Fibroblast of lung (primary cell): ENCODE results near the gene GPR156.

Experiments used
- CTCF ChIP-seq, 2 donors: IDR thresholded peaks in 1 of 2; conservative IDR thresholded peaks in 1 of 2; 1 replicate in 1 of 2; 2 replicates in 1 of 2; pipeline ENCODE4 v1.5.1; 2011 to 2012; ENCODE audit warnings: low read length in 2 of 2, control low read depth in 1 of 2, inconsistent platforms in 1 of 2, low read depth in 1 of 2, mild to moderate bottlenecking in 1 of 2
- EZH2 ChIP-seq: IDR thresholded peaks from 2 replicates; pipeline ENCODE4 v1.5.1; 2012; ENCODE audit warnings: low read length, control low read depth, mild to moderate bottlenecking; ENCODE audit errors: missing control alignments

- TF ChIP-seq EZH2 (no peak), CTCF (conservative IDR thresholded peaks at IDR 0.05 in 1 of 2, IDR thresholded peaks at IDR 0.05 in 1 of 2; ENCODE audit: low read depth in 1 of 2, low read length in 2 of 2) (no peak)
These were observed 110.0 kb downstream of the GPR156 start for GRCh38 chr3:120174811-120175539.
